ENCODE results near the gene ERCC5.

ERCC5 gene

DNA sequence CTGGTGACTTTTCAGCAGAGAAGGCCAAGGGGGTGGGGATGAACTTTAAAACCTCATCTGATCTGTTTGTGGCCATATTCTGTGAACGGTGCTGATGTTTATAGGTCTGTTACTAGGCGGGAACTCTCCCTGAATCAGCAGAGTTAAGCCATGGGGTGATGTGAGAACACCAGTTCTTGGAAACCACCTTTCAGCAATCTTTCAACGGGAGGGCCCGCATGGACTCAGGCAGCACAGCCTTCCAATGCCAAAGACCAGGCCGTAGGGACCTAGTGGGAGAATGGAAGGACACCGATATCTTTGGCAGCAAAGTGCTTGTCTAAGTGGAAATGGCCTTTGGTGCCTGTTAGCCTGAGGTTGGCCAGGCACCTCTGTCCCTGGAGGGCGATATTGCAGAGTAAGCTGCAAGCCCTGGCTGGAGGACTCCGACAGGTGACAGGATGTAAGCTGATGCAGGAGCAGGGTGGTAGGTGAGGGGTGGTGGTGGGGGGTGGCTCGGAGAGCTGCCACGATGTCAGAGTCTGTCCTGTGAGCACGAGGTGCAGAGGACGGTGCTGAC, 57.0 kb downstream of the ERCC5 start:
- no peak overlapping the region for H3K4me3 ChIP-seq
- TF ChIP-seq, protein P1, sequence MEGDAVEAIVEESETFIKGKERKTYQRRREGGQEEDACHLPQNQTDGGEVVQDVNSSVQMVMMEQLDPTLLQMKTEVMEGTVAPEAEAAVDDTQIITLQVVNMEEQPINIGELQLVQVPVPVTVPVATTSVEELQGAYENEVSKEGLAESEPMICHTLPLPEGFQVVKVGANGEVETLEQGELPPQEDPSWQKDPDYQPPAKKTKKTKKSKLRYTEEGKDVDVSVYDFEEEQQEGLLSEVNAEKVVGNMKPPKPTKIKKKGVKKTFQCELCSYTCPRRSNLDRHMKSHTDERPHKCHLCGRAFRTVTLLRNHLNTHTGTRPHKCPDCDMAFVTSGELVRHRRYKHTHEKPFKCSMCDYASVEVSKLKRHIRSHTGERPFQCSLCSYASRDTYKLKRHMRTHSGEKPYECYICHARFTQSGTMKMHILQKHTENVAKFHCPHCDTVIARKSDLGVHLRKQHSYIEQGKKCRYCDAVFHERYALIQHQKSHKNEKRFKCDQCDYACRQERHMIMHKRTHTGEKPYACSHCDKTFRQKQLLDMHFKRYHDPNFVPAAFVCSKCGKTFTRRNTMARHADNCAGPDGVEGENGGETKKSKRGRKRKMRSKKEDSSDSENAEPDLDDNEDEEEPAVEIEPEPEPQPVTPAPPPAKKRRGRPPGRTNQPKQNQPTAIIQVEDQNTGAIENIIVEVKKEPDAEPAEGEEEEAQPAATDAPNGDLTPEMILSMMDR (IDR thresholded peaks at IDR 0.05), result no peak
- H3K27ac ChIP-seq, result no peak overlapping the region
- no peak for DNase-seq (ENCODE audit: low spot score)

DNA sequence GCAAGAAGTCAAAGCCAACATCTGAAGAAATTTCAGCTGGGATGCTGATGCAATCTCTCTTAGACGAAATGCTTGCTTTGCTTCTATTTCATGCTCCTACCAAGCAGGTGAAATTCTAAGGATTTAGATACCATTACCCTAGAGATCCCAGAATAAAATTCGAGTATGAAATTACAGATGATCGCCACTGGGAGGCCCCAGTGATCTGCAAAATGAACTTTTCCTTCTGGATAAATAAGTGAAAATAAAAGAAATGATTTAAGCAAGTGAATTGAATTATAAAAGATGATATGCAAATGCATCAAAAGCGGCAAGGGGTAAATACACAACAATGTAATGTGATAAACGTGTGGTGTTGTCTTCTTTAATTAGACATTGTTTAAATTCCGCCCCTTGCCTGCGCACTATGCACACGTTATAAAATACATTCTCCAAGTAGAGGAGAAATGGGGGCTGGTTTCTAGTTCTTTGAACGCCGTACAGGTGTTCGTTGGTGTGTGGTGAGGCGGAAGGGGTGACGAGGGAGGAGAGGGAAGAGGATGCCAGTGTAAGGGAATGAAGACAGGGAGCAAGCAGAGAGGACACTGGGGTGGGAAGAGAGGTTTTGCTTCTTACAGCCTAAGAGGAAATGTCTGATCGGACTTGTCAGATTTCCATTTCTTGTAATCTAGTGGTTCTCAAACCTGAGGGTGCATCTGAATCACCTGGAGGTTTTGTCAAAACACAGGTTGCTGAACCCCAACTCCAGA, 58.0 kb downstream of the ERCC5 start:
- DNase-seq (ENCODE audit: low spot score), result no peak
- TF ChIP-seq, protein P1 (IDR thresholded peaks at IDR 0.05), result no peak
- H3K4me3 ChIP-seq, result no peak overlapping the region
- H3K27ac ChIP-seq, result no peak overlapping the region

DNA sequence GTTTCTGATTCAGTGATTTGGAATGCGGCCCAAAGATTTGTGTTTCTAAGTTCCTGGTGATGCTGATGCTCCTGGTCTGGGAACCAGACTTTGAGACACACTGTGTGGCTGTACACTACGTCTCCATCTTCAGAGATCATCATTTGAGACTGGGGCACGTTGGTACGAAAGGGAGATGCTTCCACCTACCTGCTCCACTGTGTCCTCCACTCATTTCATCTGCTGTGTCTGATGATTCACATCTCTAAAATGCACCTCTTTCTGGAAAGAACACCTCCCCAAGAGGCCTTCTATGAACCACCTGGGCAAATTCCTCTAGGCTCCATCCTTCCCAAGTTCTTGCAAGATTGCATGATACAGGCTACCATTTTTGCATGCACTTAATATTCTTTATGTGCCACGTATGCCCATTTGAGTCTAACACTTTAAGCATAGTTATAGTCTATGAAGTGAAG, 58.6 kb downstream of the ERCC5 start:
- no peak overlapping the region for H3K4me3 ChIP-seq
- H3K27ac ChIP-seq, result no peak overlapping the region
- TF ChIP-seq, protein P1 (IDR thresholded peaks at IDR 0.05), result no peak
- DNase-seq (ENCODE audit: low spot score), result no peak

DNA sequence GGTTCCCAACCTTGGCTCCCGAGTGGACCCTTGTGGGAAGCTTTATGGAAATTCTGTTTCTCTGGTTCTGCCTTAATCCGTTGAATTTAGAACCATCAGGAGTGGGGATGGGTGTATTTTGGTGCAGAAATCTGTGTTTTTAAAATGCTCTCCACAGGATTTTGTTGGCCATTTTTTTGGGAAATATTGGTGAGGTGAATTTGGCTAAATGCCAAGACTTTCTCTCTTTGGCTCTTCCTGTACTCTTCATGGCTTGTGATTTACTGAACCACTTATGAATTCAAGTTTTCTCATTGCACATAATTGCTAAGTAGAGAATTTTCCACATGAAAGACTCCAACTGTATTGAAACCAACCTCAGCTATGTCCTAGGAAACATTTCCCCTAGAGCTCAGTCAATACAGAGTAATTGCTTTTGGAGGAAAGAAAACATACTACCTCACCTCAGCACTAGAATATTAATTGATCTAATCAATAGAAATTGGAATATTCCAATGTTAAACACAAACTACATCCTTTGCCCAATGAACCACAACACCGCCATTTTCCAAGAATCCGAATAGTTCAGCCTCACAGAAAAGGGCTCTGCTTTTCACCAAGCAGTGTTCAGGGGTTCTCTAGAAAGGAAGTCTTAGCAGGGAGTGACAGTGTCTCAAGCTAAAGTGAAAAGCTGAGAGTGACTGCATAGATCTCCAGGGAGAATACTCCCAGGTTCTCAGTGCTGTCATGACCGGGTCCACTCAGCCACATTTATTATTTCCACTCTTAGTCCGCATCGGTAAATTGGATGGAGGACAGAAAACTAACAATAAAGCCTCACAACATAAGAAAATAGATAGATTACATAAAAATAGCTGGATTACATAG, 60.3 kb downstream of the ERCC5 start:
- DNase-seq (ENCODE audit: low spot score), result no peak
- no peak overlapping the region for H3K4me3 ChIP-seq
- no peak overlapping the region for H3K27ac ChIP-seq
- TF ChIP-seq, protein P1 (IDR thresholded peaks at IDR 0.05), result no peak

DNA sequence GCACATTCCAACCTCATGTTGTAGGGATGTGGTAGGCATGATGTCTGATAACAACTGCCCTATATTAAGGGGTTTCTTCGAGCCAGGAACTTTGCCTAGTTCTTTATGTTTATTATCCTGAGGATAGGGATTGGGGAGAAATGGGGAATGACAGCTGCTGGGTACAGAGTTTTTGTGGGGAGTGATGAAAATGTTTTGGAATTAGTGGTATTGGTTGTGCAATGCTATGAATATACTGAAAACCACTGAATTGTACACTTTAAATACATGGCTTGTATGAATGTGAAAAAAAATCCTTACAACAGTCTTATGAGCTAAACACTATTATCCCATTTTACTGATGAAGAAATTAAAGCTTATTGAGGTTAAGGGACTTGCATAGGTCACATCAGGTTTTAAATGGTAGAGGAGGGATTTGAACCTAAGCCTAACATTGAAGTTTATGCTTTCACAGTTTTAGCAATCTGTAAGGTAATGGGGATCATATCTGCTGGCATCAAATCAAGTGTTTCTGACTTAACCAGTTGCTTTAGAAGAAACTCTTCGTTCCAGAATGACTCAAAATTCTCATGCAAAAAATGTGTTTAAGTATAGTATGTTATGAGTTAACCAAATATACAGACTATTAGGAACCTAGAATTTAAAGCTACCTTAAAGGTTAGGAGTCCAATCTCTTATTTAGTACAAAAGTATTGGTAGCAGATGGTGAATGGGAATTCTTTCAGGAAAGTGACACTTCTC, 61.4 kb downstream of the ERCC5 start:
- Histone ChIP-seq H3K4me3 (no peak overlapping the region), H3K27ac (no peak overlapping the region)
- no peak for DNase-seq (ENCODE audit: low spot score)
- TF ChIP-seq, protein P1 (IDR thresholded peaks at IDR 0.05), result no peak

DNA sequence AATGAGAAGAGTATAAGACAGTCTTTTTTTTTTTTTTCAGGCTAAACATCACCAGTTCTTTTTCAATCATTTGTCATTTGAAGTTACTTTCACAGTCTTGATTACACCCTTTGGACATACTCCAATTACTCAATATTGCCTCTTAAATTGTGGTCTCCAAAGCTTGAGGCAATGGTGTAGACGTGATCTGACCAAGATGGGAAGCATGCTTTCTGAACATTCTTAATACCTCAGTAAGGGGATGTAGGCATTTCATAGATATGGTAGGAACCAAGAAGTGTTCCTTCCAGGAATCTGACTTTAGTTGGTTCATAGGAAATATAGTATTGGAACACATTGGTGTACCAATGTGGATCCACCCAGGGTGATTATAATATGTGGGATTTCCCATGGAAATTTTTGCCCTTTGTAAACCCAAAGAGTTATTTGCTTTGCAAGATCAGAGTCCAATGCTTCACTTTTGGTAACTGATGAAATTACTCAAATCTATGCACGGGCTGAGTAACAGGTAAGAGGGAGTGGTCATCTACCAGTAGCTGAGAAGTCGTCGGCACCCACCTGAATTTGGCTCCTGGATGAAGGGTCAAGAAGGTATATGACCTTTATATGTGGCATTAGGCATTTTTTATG, 62.2 kb downstream of the ERCC5 start:
- Histone ChIP-seq H3K4me3 (no peak overlapping the region), H3K27ac (no peak overlapping the region)
- TF ChIP-seq, protein P1 (IDR thresholded peaks at IDR 0.05), result no peak
- DNase-seq (ENCODE audit: low spot score), result no peak
